CD4-positive, CD25-positive, alpha-beta regulatory T cell (primary cell): ENCODE data around the gene IFITM10. TPM values are rescaled to one million over a fixed set of nuclear protein-coding genes. Genes with fewer than 3 reads are reported as not detected.

Experiments
- ATAC-seq, 2 donors: fragments of 150-1000 bp; cut with Tn5 transposase; one replicate each; pipeline ENCODE4 v1.10.0; 2021; ENCODE audit warnings: low read depth in 2 of 2, moderate number of reproducible peaks in 2 of 2, moderate library complexity in 1 of 2
- DNase-seq, 3 donors: peaks; one replicate each; pipeline versions ENCODE4 v3.0.0 to v3.0.0-alpha.2; 2012 to 2022; ENCODE audit warnings: mixed read lengths in 1 of 3
- H3K27ac ChIP-seq: one replicate; pipeline ENCODE4 v1.7.0; 2013; ENCODE audit warnings: mild to moderate bottlenecking, low read length; ENCODE audit not compliant: insufficient read depth, poor library complexity, severe bottlenecking
- H3K27me3 ChIP-seq: one replicate; pipeline ENCODE4 v1.7.0; 2013; ENCODE audit warnings: low read length; ENCODE audit not compliant: control insufficient read depth, insufficient read depth
- H3K36me3 ChIP-seq: one replicate; pipeline ENCODE4 v1.7.0; 2013; ENCODE audit warnings: mild to moderate bottlenecking, low read length, moderate library complexity; ENCODE audit not compliant: control insufficient read depth, insufficient read depth
- H3K4me1 ChIP-seq: 2 replicates; pipeline ENCODE4 v1.7.0; 2013; ENCODE audit warnings: mild to moderate bottlenecking, low read length; ENCODE audit not compliant: insufficient read depth, control insufficient read depth, poor library complexity, severe bottlenecking
- H3K4me3 ChIP-seq: one replicate; pipeline ENCODE4 v1.7.0; 2013; ENCODE audit warnings: low read depth, mild to moderate bottlenecking, low read length, moderate library complexity
- H3K9me3 ChIP-seq, 2 experiments: 1 replicate in 1 of 2; 2 replicates in 1 of 2; pipeline ENCODE4 v1.7.0; 2013; ENCODE audit warnings: low read length in 2 of 2, mild to moderate bottlenecking in 1 of 2, moderate library complexity in 1 of 2; ENCODE audit not compliant: control insufficient read depth in 2 of 2
- H3K27ac Mint-ChIP-seq, 3 donors: one replicate each; pipeline ENCODE4 v1.8.0; 2020 to 2022; ENCODE audit warnings: mild to moderate bottlenecking in 3 of 3, mixed read lengths in 3 of 3, moderate library complexity in 2 of 3
- H3K27me3 Mint-ChIP-seq: one replicate; pipeline ENCODE4 v1.8.0; 2022; ENCODE audit warnings: mild to moderate bottlenecking, mixed read lengths
- H3K36me3 Mint-ChIP-seq: one replicate; pipeline ENCODE4 v1.8.0; 2020; ENCODE audit warnings: mixed read lengths
- H3K4me1 Mint-ChIP-seq, 4 donors: one replicate each; pipeline ENCODE4 v1.8.0; 2020 to 2022; ENCODE audit warnings: mixed read lengths in 4 of 4, mild to moderate bottlenecking in 1 of 4
- H3K4me3 Mint-ChIP-seq, 4 donors: one replicate each; pipeline ENCODE4 v1.8.0; 2020 to 2022; ENCODE audit warnings: mild to moderate bottlenecking in 4 of 4, mixed read lengths in 4 of 4, moderate library complexity in 3 of 4
- H3K9me3 Mint-ChIP-seq, 7 donors: one replicate each; pipeline ENCODE4 v1.8.0; 2020 to 2022; ENCODE audit warnings: mixed read lengths in 7 of 7, mild to moderate bottlenecking in 3 of 7, moderate library complexity in 2 of 7
- polyA plus RNA-seq, 4 donors: library from polyadenylated mRNA; unstranded; fragments of 300-500 nt; fragmentation: Illumina TruSeq; gene quantifications; one replicate each; pipeline ENCODE4 v1.2.3, GENCODE V29; 2021
- total RNA-seq: library from RNA; stranded (reverse); gene quantifications from one replicate; pipeline ENCODE4 v1.2.3, GENCODE V29; 2022

IFITM10 gene
- total and polyA plus RNA-seq, 5 donors from 2014 or later = 2.4 TPM; not detected in 4

GRCh38 chr11:1776331-1776851 lies 26.0 kb upstream of the IFITM10 start:
- ATAC-seq (no peak), DNase-seq (no peak)
- Mint-ChIP-seq H3K9me3 (no peaks in the 10 kb centered on the region), H3K4me3 (no peak overlapping the region), H3K27me3 (no peaks in the 10 kb centered on the region), H3K27ac (no peak overlapping the region), H3K4me1 (peaks cover 0 to 22% (median 7%) of the 10 kb centered on the region in 4 donors), H3K36me3 (no peaks in the 10 kb centered on the region)
- Histone ChIP-seq H3K9me3 (no peaks in the 10 kb centered on the region), H3K36me3 (no peaks in the 10 kb centered on the region), H3K4me3 (no peak overlapping the region), H3K4me1 (peaks cover 11% of the 10 kb centered on the region), H3K27me3 (no peaks in the 10 kb centered on the region), H3K27ac (no peak overlapping the region)

GRCh38 chr11:1774886-1775285 lies 24.5 kb upstream of the IFITM10 start:
- no peak for DNase-seq
- Histone ChIP-seq H3K4me1 (peaks cover 11% of the 10 kb centered on the region), H3K36me3 (no peaks in the 10 kb centered on the region), H3K9me3 (no peaks in the 10 kb centered on the region), H3K27me3 (no peaks in the 10 kb centered on the region), H3K4me3 (no peak overlapping the region), H3K27ac (no peak overlapping the region)
- Mint-ChIP-seq H3K27me3 (no peaks in the 10 kb centered on the region), H3K9me3 (no peaks in the 10 kb centered on the region), H3K27ac (no peak overlapping the region), H3K4me3 (no peak overlapping the region), H3K4me1 (peaks cover 2 to 28% (median 7%) of the 10 kb centered on the region in 4 donors), H3K36me3 (no peaks in the 10 kb centered on the region)
- ATAC-seq = no peak

GRCh38 chr11:1773994-1774550 lies 23.7 kb upstream of the IFITM10 start:
- no peaks in the 10 kb centered on the region for H3K9me3 Mint-ChIP-seq
- H3K9me3 ChIP-seq = no peaks in the 10 kb centered on the region
- no peak overlapping the region for H3K4me3 Mint-ChIP-seq
- no peak overlapping the region for H3K27ac ChIP-seq
- no peak for DNase-seq
- H3K27ac Mint-ChIP-seq = peak overlapping the region in 1 of 3 donors; percentile 58
- H3K27me3 Mint-ChIP-seq = no peaks in the 10 kb centered on the region
- no peaks in the 10 kb centered on the region for H3K36me3 Mint-ChIP-seq
- H3K36me3 ChIP-seq = no peaks in the 10 kb centered on the region
- peaks cover 11% of the 10 kb centered on the region for H3K4me1 ChIP-seq
- peaks cover 5 to 28% (median 7%) of the 10 kb centered on the region in 4 donors for H3K4me1 Mint-ChIP-seq
- no peak overlapping the region for H3K4me3 ChIP-seq
- H3K27me3 ChIP-seq = no peaks in the 10 kb centered on the region
- ATAC-seq = no peak

GRCh38 chr11:1773131-1773993 lies 23.0 kb upstream of the IFITM10 start:
- no peaks in the 10 kb centered on the region for H3K9me3 ChIP-seq
- DNase-seq (peak in 1 of 3 donors; percentile 0), ATAC-seq (no peak)
- H3K36me3 ChIP-seq = no peaks in the 10 kb centered on the region
- H3K27ac Mint-ChIP-seq = peak overlapping the region; percentile 52 to 65 (median 58)
- no peaks in the 10 kb centered on the region for H3K9me3 Mint-ChIP-seq
- no peaks in the 10 kb centered on the region for H3K27me3 ChIP-seq
- H3K4me1 ChIP-seq = peaks cover 11% of the 10 kb centered on the region
- peak overlapping the region in 1 of 4 donors; percentile 35 for H3K4me3 Mint-ChIP-seq
- no peaks in the 10 kb centered on the region for H3K36me3 Mint-ChIP-seq
- H3K27me3 Mint-ChIP-seq = no peaks in the 10 kb centered on the region
- H3K4me1 Mint-ChIP-seq = peaks cover 5 to 30% (median 8%) of the 10 kb centered on the region in 4 donors
- no peak overlapping the region for H3K27ac ChIP-seq
- no peak overlapping the region for H3K4me3 ChIP-seq

- Mint-ChIP-seq H3K9me3 (no peaks in the 10 kb centered on the region), H3K27me3 (no peaks in the 10 kb centered on the region), H3K27ac (peak overlapping the region in 2 of 3 donors; percentile 94), H3K4me3 (peak overlapping the region; percentile 34 to 84 (median 56)), H3K36me3 (no peaks in the 10 kb centered on the region), H3K4me1 (peaks cover 5 to 30% (median 9%) of the 10 kb centered on the region in 4 donors)
- H3K4me3 ChIP-seq = no peak overlapping the region
- peaks cover 11% of the 10 kb centered on the region for H3K4me1 ChIP-seq
- DNase-seq (peak; percentile 13 to 71 (median 35)), ATAC-seq (peak; percentile 79 to 82)
- no peak overlapping the region for H3K27ac ChIP-seq
- H3K9me3 ChIP-seq = no peaks in the 10 kb centered on the region
- no peaks in the 10 kb centered on the region for H3K36me3 ChIP-seq
- no peaks in the 10 kb centered on the region for H3K27me3 ChIP-seq
Measured at GRCh38 chr11:1772270-1773130, 22.1 kb upstream of the IFITM10 start.

- no peaks in the 10 kb centered on the region for H3K27me3 ChIP-seq
- no peaks in the 10 kb centered on the region for H3K9me3 Mint-ChIP-seq
- DNase-seq (no peak), ATAC-seq (no peak)
- peaks cover 5 to 30% (median 9%) of the 10 kb centered on the region in 4 donors for H3K4me1 Mint-ChIP-seq
- peaks cover 11% of the 10 kb centered on the region for H3K4me1 ChIP-seq
- H3K4me3 Mint-ChIP-seq = peak overlapping the region in 1 of 4 donors; percentile 57
- H3K9me3 ChIP-seq = no peaks in the 10 kb centered on the region
- H3K36me3 Mint-ChIP-seq = no peaks in the 10 kb centered on the region
- H3K36me3 ChIP-seq = no peaks in the 10 kb centered on the region
- peak overlapping the region in 1 of 3 donors; percentile 72 for H3K27ac Mint-ChIP-seq
- H3K27ac ChIP-seq = no peak overlapping the region
- H3K4me3 ChIP-seq = no peak overlapping the region
- no peaks in the 10 kb centered on the region for H3K27me3 Mint-ChIP-seq
Measured at GRCh38 chr11:1771700-1772099, 21.3 kb upstream of the IFITM10 start.

GRCh38 chr11:1771273-1771672 lies 20.9 kb upstream of the IFITM10 start:
- no peak for ATAC-seq
- Histone ChIP-seq H3K36me3 (no peaks in the 10 kb centered on the region), H3K4me1 (peaks cover 11% of the 10 kb centered on the region), H3K9me3 (no peaks in the 10 kb centered on the region), H3K4me3 (no peak overlapping the region), H3K27me3 (no peaks in the 10 kb centered on the region), H3K27ac (no peak overlapping the region)
- Mint-ChIP-seq H3K27ac (no peak overlapping the region), H3K36me3 (no peaks in the 10 kb centered on the region), H3K27me3 (no peaks in the 10 kb centered on the region), H3K4me1 (peaks cover 5 to 30% (median 9%) of the 10 kb centered on the region in 4 donors), H3K4me3 (no peak overlapping the region), H3K9me3 (no peaks in the 10 kb centered on the region)
- no peak for DNase-seq
